ENCODE data around the gene MRPL12. TPM values are rescaled to one million over a fixed set of nuclear protein-coding genes. Genes with fewer than 3 reads are reported as not detected.

The MRPL12 gene
- total and polyA plus RNA-seq, 4 donors: 9.1 to 121 (median 59.3) TPM

GRCh38 chr17:81690066-81690465 lies 13.1 kb upstream of the MRPL12 start:
- WGBS: 92% methylated on average over 18 of the region's 18 CpGs

GRCh38 chr17:81690549-81690948 lies 12.6 kb upstream of the MRPL12 start:
- Histone ChIP-seq H3K4me3 (ENCODE audit: low read depth in 1 of 3, low read length in 3 of 3) (no peak overlapping the region), H3K9ac (ENCODE audit: low read depth in 1 of 2, low read length in 2 of 2) (no peak overlapping the region), H3K36me3 (ENCODE audit: control insufficient read depth in 4 of 4, insufficient read depth in 3 of 4, low read depth in 1 of 4, low read length in 3 of 4) (peaks cover 13 to 91% (median 26%) of the 10 kb centered on the region in 4 donors), H3K4me1 (ENCODE audit: control insufficient read depth in 4 of 4, insufficient read depth in 4 of 4, low read length in 3 of 4) (peaks cover 0 to 4% (median 2%) of the 10 kb centered on the region in 4 donors), H3K27me3 (ENCODE audit: control insufficient read depth in 4 of 4, insufficient read depth in 4 of 4, low read length in 3 of 4) (no peaks in the 10 kb centered on the region), H3K27ac (ENCODE audit: low read depth in 1 of 2, low read length in 2 of 2) (no peak overlapping the region), H3K9me3 (ENCODE audit: control insufficient read depth in 4 of 4, low read length in 3 of 4) (no peaks in the 10 kb centered on the region)
- TF ChIP-seq TAF1 (conservative IDR thresholded peaks at IDR 0.05): no peak
- TF ChIP-seq RXRA (IDR thresholded peaks at IDR 0.05): no peak
- no peak for TF ChIP-seq HNF4A (conservative IDR thresholded peaks at IDR 0.05)
- no peak for TF ChIP-seq SP1 (IDR thresholded peaks at IDR 0.05)
- TF ChIP-seq MAX (IDR thresholded peaks at IDR 0.05): no peak
- no peak for TF ChIP-seq RAD21 (IDR thresholded peaks at IDR 0.05)
- TF ChIP-seq GABPA (IDR thresholded peaks at IDR 0.05 in 1 of 2, conservative IDR thresholded peaks at IDR 0.05 in 1 of 2): no peak
- no peak for TF ChIP-seq FOXA2 (IDR thresholded peaks at IDR 0.05)
- no peak for TF ChIP-seq EGR1 (IDR thresholded peaks at IDR 0.05; ENCODE audit: low read depth in 2 of 2)
- no peak for TF ChIP-seq CTCF (IDR thresholded peaks at IDR 0.05; ENCODE audit: low read depth, low read length, missing input control)
- no peak for TF ChIP-seq YY1 (IDR thresholded peaks at IDR 0.05)
- TF ChIP-seq JUND (IDR thresholded peaks at IDR 0.05): no peak
- TF ChIP-seq REST (IDR thresholded peaks at IDR 0.05): no peak
- TF ChIP-seq HNF4G (IDR thresholded peaks at IDR 0.05): no peak
- TF ChIP-seq ZBTB33 (IDR thresholded peaks at IDR 0.05): no peak
- no peak for TF ChIP-seq FOXA1 (IDR thresholded peaks at IDR 0.05)
- no peak for TF ChIP-seq ATF3 (IDR thresholded peaks at IDR 0.05)
- no peak for DNase-seq (ENCODE audit: low spot score)
- 92% methylated on average over 17 of the region's 17 CpGs for WGBS

More at GRCh38 chr17:81690066-81690465, 13.1 kb upstream of the MRPL12 start:
- H3K27me3 ChIP-seq (ENCODE audit: control insufficient read depth in 4 of 4, insufficient read depth in 4 of 4, low read length in 3 of 4): no peaks in the 10 kb centered on the region
- no peak overlapping the region for H3K4me3 ChIP-seq (ENCODE audit: low read depth in 1 of 3, low read length in 3 of 3)
- peaks cover 10 to 86% (median 22%) of the 10 kb centered on the region in 4 donors for H3K36me3 ChIP-seq (ENCODE audit: control insufficient read depth in 4 of 4, insufficient read depth in 3 of 4, low read depth in 1 of 4, low read length in 3 of 4)
- H3K9me3 ChIP-seq (ENCODE audit: control insufficient read depth in 4 of 4, low read length in 3 of 4): no peaks in the 10 kb centered on the region
- H3K4me1 ChIP-seq (ENCODE audit: control insufficient read depth in 4 of 4, insufficient read depth in 4 of 4, low read length in 3 of 4): peaks cover 5 to 9% (median 7%) of the 10 kb centered on the region in 4 donors
- no peak for TF ChIP-seq JUND (IDR thresholded peaks at IDR 0.05)
- no peak overlapping the region for H3K9ac ChIP-seq (ENCODE audit: low read depth in 1 of 2, low read length in 2 of 2)
- DNase-seq (ENCODE audit: low spot score): no peak
- H3K27ac ChIP-seq (ENCODE audit: low read depth in 1 of 2, low read length in 2 of 2): no peak overlapping the region

All from liver (tissue), 9 donors.